OCI-LY1 (cell line): ENCODE measurements around the gene UNC5B.

Experiments
- H2AFZ ChIP-seq: fragments of 200-600 bp; sonication (generic), shearing (Covaris generic); 2 replicates; pipeline ENCODE4 v1.6.0; 2014; ENCODE audit warnings: antibody characterized with exemption, mild to moderate bottlenecking, low read length
- H3F3A ChIP-seq: fragments of 200-600 bp; sonication (generic), shearing (Covaris generic); 2 replicates; pipeline ENCODE4 v1.6.0; 2014; ENCODE audit warnings: mild to moderate bottlenecking, antibody characterized with exemption, low read length, moderate library complexity; ENCODE audit not compliant: insufficient read depth
- H3K27ac ChIP-seq: fragments of 200-600 bp; sonication (generic); 2 replicates; pipeline ENCODE4 v1.5.1; 2014; ENCODE audit warnings: low read length, mixed run types, mild to moderate bottlenecking, low read depth; ENCODE audit not compliant: poor library complexity, severe bottlenecking
- H3K27me3 ChIP-seq: fragments of 200-600 bp; sonication (generic); 2 replicates; pipeline ENCODE4 v1.6.0; 2014; ENCODE audit warnings: antibody characterized with exemption, mild to moderate bottlenecking, low read length, moderate library complexity; ENCODE audit not compliant: insufficient read depth
- H3K36me3 ChIP-seq: fragments of 200-600 bp; sonication (generic); 2 replicates; pipeline ENCODE4 v1.6.1; 2014; ENCODE audit warnings: mild to moderate bottlenecking, antibody characterized with exemption, low read length, moderate library complexity, mixed read lengths; ENCODE audit not compliant: insufficient read depth
- H3K4me1 ChIP-seq: fragments of 200-600 bp; sonication (generic); 2 replicates; pipeline ENCODE4 v1.5.1; 2014; ENCODE audit warnings: mild to moderate bottlenecking, low read length, moderate library complexity; ENCODE audit not compliant: insufficient read depth, severe bottlenecking
- H3K4me2 ChIP-seq: fragments of 200-600 bp; sonication (generic), shearing (Covaris generic); 2 replicates; pipeline ENCODE4 v1.6.1; 2014; ENCODE audit warnings: low read length
- H3K4me3 ChIP-seq: fragments of 200-600 bp; sonication (generic); 2 replicates; pipeline ENCODE4 v1.5.1; 2014; ENCODE audit warnings: low read length, low read depth, mild to moderate bottlenecking, mixed read lengths; ENCODE audit not compliant: poor library complexity, severe bottlenecking
- H3K79me2 ChIP-seq: fragments of 200-600 bp; shearing (Covaris generic); 2 replicates; pipeline ENCODE4 v1.6.1; 2016; ENCODE audit warnings: mixed run types, low read length, mixed read lengths; ENCODE audit not compliant: insufficient read depth
- H3K9ac ChIP-seq: fragments of 200-600 bp; sonication (generic), shearing (Covaris generic); 2 replicates; pipeline ENCODE4 v1.6.1; 2014; ENCODE audit warnings: mild to moderate bottlenecking, low read length, mixed read lengths
- H3K9me2 ChIP-seq: fragments of 200-600 bp; sonication (generic), shearing (Covaris generic); 2 replicates; pipeline ENCODE4 v1.6.1; 2014; ENCODE audit warnings: low read depth, mild to moderate bottlenecking, low read length, mixed read lengths
- H3K9me3 ChIP-seq: fragments of 200-600 bp; shearing (Covaris generic); 2 replicates; pipeline ENCODE4 v1.6.1; 2014; ENCODE audit warnings: low read length, mixed read lengths
- H4K20me1 ChIP-seq: fragments of 200-600 bp; sonication (generic), shearing (Covaris generic); 2 replicates; pipeline ENCODE4 v1.6.0; 2016; ENCODE audit warnings: mild to moderate bottlenecking, low read length; ENCODE audit not compliant: insufficient read depth
- CTCF ChIP-seq: fragments of 200-600 bp; sonication (generic), shearing (Covaris generic); IDR thresholded peaks from 2 replicates; pipeline ENCODE4 v1.5.1; 2017; ENCODE audit warnings: mild to moderate bottlenecking, antibody characterized with exemption, low read length, moderate library complexity, mixed read lengths
- EZH2 ChIP-seq: fragments of 200-600 bp; sonication (generic), shearing (Covaris generic); IDR thresholded peaks from 2 replicates; pipeline ENCODE4 v1.8.0; 2017; ENCODE audit warnings: borderline replicate concordance, mixed run types, mild to moderate bottlenecking, antibody characterized with exemption, low read length, moderate library complexity, mixed read lengths

UNC5B gene

GRCh38 chr10:71259282-71259681 is 46.9 kb downstream of the UNC5B start:
- H3K4me1 ChIP-seq = no peaks in the 10 kb centered on the region
- H3K27ac ChIP-seq = no peak overlapping the region
- H2AFZ ChIP-seq = no peak overlapping the region
- H3K4me2 ChIP-seq = no peak overlapping the region
- no peak overlapping the region for H3K4me3 ChIP-seq
- H3K27me3 ChIP-seq = no peaks in the 10 kb centered on the region
- H3K9me3 ChIP-seq = no peaks in the 10 kb centered on the region
- no peak for TF ChIP-seq EZH2
- TF ChIP-seq CTCF = no peak
- H3K79me2 ChIP-seq = no peaks in the 10 kb centered on the region
- H3K9me2 ChIP-seq = no peaks in the 10 kb centered on the region
- H3F3A ChIP-seq = no peaks in the 10 kb centered on the region
- H3K9ac ChIP-seq = no peak overlapping the region
- no peaks in the 10 kb centered on the region for H3K36me3 ChIP-seq
- H4K20me1 ChIP-seq = no peaks in the 10 kb centered on the region

DNA sequence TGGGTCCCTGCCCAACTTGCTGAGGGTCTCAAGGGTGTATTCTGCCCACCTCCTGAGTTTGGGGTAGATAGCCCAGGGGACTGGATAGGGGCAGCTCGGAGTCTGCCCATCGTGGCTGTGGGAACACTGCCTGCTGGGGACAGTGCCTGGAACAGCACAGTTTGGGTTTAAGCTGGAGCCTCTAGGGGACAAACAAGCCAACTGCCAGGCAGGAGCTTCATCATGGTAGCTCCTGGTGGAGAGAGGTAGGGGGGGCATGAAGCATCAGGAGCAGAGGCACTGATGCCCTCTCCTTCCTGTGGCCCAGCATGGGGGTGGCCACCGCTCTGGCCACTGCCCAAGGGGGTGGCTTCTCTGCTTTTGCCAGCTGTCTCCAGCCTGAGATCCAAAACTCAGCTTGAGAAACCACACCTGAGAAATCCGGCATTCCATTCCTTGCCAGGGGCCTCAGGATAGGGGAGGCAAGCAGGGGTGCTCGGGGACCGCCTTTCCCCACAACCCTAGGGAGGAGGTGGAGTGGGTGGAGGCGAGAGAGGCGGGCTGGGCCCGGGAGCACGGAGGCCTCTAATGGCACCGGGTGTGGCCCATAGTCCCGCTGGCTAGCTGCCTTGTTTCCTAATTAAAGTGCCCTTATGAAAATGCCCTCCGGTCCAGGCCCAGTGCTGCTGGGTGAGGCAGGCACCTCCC is 47.6 kb downstream of the UNC5B start:
- Histone ChIP-seq H3K9ac (no peak overlapping the region), H3K4me1 (no peaks in the 10 kb centered on the region)

DNA sequence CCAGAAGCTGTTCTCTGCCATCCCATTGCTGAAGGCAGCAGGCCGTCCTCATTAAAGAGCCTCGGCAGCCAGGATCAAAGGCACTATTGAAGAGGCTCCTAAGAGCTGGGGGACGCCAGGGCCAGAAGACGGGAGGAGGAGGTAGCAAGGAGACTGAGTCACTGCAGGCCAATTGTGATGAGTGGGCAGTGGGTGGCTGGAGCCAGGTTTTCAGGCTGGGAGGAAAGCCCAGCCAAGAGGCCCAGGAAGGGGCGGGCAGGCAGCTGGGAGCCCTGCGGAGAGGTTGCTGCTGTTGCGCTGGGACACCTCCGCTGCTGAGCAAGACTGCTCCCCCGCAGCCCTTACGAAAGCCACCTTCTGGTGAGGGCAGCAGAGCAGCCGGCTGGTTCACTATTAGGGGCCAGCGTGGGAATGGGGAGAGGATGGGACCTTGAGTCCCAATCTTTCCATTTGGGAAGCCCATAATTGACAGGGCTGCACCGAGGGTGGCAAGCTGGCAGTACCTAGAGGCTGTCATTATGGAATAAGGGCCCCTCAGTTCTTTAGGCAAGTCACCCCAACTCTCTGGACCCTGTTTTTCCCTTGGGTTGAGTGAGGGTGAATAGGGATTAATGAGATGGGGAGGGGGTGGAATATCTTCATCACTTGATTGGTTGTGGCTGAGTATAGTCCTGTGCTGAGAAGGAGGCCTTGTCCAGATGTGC is 48.4 kb downstream of the UNC5B start:
- H2AFZ ChIP-seq = no peak overlapping the region
- H4K20me1 ChIP-seq = no peaks in the 10 kb centered on the region
- no peaks in the 10 kb centered on the region for H3F3A ChIP-seq
- no peaks in the 10 kb centered on the region for H3K9me3 ChIP-seq
- H3K9ac ChIP-seq = no peak overlapping the region
- H3K9me2 ChIP-seq = no peaks in the 10 kb centered on the region
- H3K4me1 ChIP-seq = no peaks in the 10 kb centered on the region
- no peaks in the 10 kb centered on the region for H3K79me2 ChIP-seq
- H3K4me3 ChIP-seq = no peak overlapping the region
- H3K36me3 ChIP-seq = no peaks in the 10 kb centered on the region
- no peak overlapping the region for H3K27ac ChIP-seq
- no peak overlapping the region for H3K4me2 ChIP-seq
- no peaks in the 10 kb centered on the region for H3K27me3 ChIP-seq
- no peak for TF ChIP-seq CTCF
- TF ChIP-seq EZH2 = no peak

More for the DNA sequence above, 47.6 kb downstream of the UNC5B start:
- TF ChIP-seq EZH2 (no peak), CTCF (no peak)
- Histone ChIP-seq H3K4me3 (no peak overlapping the region), H4K20me1 (no peaks in the 10 kb centered on the region), H3K9me2 (no peaks in the 10 kb centered on the region), H2AFZ (no peak overlapping the region), H3F3A (no peaks in the 10 kb centered on the region), H3K79me2 (no peaks in the 10 kb centered on the region), H3K4me2 (no peak overlapping the region), H3K27me3 (no peaks in the 10 kb centered on the region), H3K27ac (no peak overlapping the region), H3K9me3 (no peaks in the 10 kb centered on the region), H3K36me3 (no peaks in the 10 kb centered on the region)
